GM18505 (cell line): ENCODE results near the gene PKP1.

ENCODE experiments used
- ATAC-seq: cut with Tn5 transposase; IDR thresholded peaks from one replicate; pipeline ENCODE4 v1.9.1; 2021; ENCODE audit not compliant: unreplicated experiment
- POLR2A ChIP-seq: IDR thresholded peaks from 4 replicates; pipeline ENCODE4 v1.6.1; 2011; ENCODE audit warnings: borderline replicate concordance; ENCODE audit not compliant: insufficient read depth, insufficient read length; ENCODE audit errors: extremely low read depth

PKP1 gene

DNA sequence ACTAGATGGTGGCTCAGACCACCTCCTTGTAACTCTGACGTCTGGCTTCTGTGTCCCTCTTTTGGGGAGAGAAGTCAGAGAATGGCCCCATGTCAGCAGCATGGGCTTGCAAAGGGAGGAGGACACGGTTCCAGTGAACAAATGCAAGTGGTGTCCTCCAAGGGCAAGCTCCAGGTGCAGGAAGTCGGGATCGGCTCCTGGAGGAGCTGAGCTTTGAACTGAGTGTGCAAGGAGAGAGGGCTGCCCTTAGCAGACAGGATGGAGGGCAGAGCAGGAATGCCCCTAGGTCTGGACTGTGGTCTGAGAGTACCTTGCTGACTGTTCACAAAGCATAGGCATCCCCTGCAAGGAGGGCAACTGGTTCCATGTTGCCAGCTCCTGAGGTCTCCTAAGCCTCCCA, 17.3 kb downstream of the PKP1 start:
- ATAC-seq = no peak
- no peak for TF ChIP-seq POLR2A

DNA sequence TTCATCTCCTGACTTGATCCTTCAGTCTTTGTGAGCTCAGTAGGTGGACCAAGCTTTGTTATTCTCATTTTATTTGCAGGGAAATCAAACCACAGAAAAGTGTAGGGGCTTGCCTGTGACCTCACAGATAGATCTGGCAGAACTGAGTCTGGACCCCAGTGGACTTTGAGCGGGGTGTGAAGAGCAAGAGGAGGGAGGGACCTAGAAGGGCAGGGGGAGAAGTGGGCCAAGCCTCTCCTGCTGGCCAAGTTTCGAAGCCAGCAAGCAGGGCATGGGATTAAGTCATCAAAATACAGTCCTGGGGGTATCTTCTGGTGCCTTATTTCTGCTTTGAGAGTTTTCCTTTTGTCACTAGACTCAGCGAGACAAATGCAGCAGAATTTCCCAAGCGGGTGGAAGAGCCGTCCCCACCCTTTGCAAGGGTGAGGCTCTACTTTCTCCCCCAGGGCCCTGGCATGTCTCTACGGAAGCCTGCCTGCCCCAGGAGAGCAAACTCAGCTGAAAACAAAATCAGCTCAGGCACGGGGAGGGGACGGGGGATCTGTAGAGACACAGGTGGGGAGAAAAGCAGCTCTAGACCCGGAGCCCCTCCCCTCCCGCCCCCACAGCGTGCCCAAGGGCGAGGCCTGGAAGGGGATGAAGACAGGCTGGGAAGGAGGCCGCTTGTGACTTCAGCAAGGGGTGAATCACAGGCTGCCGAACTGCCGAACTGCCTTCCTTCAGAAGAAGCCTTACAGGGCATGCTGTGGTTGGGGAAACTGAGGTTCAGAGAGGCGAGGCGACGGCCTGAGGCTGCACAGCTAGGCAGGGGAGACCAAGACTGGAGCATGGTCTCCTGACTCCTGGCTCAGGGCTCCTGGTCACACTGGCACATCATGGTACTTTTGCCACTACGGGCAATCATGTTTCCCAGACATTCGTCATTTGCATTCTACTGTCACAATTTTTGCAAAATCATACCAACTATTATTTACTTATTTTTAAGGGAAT, 19.2 kb downstream of the PKP1 start:
- ATAC-seq = no peak
- TF ChIP-seq POLR2A = no peak

DNA sequence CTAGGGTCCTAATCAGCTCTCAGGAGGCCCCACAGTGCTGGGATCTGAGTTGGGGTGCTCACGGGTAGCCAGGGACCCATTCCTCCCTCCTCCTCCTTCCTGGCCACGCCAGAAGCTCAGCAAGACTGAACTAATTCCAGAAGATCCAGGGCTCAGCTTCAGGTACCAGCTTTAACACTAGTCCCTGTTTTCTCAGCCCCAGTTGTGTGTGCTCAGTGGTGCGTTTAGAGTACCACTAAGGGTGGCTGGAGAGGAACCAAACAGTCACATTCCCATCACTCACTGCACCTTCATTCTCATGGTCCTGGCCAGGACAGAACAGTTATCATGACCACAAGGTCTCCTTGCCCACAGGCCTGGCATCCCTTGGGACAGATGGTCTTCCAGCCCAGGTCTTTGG, 20.8 kb downstream of the PKP1 start:
- no peak for ATAC-seq
- no peak for TF ChIP-seq POLR2A

- no peak for TF ChIP-seq POLR2A
- ATAC-seq = no peak
Measured at GRCh38 chr1:201305815-201306214, 22.5 kb downstream of the PKP1 start.

DNA sequence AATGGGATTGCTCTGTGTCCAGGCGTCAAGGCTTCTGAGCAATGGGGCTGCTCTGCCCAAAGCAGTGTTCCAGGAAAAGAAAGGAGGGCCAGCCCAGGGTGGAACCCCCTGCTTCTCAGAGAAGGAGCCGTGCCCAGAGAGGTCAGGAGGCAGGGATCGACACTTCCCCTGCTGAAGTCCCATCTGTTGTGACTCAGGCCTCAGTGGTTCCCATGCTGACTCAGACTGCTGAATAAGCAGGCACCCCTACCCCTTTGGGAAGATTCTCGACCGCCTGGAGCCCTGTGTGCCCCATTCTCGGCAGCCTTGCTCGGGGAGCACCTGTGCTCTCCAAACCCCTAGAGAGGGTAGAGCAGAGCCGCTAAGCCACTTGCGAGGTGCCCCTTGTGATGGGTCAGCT, 23.9 kb downstream of the PKP1 start:
- TF ChIP-seq POLR2A = no peak

DNA sequence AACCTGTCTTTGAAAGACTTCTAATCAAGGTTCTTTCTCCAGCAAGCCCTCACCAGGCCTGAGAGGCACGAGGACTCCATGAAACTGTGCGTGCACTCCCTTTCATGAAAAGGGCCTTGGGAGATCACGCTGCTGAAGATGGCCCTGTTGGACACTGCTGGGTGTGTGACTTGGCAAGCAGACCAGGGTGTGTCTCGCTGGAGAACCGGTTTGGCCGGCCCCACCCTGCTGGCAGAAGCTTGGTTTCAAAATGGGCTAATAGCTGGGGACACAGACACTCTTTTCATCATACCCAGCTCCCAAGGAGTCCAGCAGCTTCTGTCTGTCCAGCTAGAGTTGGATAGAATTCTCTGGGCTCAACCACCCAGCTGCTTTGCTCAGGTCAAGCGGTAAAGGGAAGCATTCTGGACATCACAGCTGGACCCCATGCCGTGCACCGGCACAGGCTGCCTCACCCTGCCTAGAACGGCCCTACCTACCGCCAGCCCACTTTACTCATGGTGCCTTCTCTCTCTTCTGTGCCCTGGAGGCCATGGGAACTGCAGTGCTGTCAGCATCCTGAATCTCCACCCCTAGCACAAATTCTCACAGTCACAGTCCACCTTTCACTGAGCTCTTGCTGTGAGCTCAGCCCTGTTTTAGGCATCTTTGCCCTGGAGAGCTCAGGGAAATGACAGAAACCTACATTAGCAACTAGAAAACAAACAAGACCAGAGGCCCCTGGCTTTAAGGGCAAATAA, 24.6 kb downstream of the PKP1 start:
- no peak for TF ChIP-seq POLR2A

More for the DNA sequence above, 23.9 kb downstream of the PKP1 start:
- ATAC-seq = no peak

DNA sequence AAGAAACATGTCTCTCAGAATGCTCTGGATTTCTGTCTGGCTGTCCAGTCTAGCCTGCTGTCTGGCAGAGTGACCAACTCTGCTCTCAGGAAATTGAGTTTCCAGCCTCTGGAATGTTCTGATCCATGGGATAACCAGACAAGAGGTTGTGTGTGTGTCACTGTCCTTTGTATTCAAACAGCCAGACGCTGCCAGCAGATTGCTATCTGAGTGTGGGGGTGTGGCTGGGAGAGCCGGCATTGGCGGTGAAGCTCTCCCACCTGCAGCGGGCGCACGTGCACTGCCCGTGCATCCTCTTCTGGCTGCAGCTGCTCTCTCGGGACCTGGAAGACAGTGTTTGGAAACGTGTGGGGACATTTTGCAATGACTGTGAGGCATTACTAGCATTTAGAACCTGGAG, 26.1 kb downstream of the PKP1 start:
- no peak for TF ChIP-seq POLR2A
- no peak for ATAC-seq

More for the DNA sequence above, 24.6 kb downstream of the PKP1 start:
- no peak for ATAC-seq

DNA sequence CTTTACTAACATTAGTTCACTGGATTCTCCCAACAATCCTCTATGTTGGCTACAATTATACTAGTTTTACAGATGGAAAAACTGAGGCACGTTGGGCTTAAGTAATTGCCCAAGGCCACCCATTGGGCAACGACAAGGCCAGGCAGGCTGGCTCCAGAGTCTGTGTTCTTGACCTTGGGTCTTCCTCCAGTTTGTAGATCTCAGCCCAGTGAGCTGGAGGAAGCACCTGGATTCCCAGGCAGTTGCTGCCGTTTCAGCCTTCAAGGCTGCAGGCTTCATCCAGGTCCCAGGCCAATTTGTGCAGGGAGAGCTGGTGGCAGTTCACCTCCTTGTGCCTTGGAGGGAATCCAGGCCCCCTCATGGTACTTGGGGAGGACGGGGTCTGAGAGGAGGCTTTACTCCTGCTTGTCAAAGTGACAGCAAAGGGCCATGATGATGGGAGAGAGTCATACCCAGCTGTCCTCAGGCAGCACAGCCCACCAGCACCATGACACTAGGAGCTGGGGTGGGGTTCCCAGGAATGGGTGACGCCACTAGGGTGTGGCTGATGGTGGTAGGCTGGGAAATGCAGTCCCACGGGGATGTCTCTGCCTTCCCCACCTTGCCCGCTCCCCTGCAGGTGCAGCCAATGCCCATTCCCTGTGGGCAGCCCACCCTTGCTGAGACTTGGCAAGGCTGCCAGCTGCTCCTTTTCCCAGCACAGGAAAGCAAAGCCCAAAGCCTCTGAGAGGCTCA, 27.1 kb downstream of the PKP1 start:
- ATAC-seq = no peak
- TF ChIP-seq POLR2A = no peak

GRCh38 chr1:201310986-201311355, 27.7 kb downstream of the PKP1 start:
- no peak for TF ChIP-seq POLR2A
- no peak for ATAC-seq

GRCh38 chr1:201311356-201312011, 28.2 kb downstream of the PKP1 start:
- TF ChIP-seq POLR2A = no peak
- no peak for ATAC-seq

DNA sequence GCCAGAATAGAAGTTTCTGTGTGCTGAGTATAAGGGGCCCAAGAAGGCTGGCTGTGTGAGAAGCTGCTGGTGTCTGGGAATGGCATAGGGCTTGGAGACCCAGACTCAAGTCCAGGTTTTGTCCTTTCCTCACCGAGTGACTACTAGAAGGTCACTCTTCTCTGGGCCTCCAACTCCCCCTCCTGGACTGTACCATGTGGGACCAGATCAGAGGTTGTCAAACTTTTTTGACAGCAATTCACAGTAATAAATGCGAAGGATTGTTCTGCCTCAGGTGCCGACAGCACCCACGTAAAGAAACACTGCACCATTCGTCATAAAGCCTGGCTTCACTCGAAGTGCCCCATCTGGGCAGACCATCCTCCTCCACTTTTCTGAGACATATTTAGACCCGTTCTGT, 29.0 kb downstream of the PKP1 start:
- ATAC-seq = no peak
- TF ChIP-seq POLR2A = no peak

DNA sequence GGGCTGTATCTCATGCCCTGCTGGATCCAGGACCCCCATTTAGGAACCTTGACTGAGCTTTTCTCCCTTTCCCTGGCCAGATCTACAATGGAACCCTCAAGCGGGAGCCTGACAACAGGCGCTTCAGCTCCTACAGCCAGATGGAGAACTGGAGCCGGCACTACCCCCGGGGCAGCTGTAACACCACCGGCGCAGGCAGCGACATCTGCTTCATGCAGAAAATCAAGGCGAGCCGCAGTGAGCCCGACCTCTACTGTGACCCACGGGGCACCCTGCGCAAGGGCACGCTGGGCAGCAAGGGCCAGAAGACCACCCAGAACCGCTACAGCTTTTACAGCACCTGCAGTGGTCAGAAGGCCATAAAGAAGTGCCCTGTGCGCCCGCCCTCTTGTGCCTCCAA, 29.8 kb downstream of the PKP1 start:
- no peak for TF ChIP-seq POLR2A
- no peak for ATAC-seq

GRCh38 chr1:201316556-201316955, 33.2 kb downstream of the PKP1 start:
- no peak for ATAC-seq
- no peak for TF ChIP-seq POLR2A

GRCh38 chr1:201317551-201317950, 34.2 kb downstream of the PKP1 start:
- no peak for ATAC-seq
- no peak for TF ChIP-seq POLR2A
